HT1080 (cell line): ENCODE results near the gene ENDOD1. TPM values are rescaled to one million over a fixed set of nuclear protein-coding genes. Genes with fewer than 3 reads are reported as not detected.

ENCODE experiments used
- DNase-seq: peaks from one replicate; pipeline ENCODE4 v3.0.0-alpha.2; 2015; ENCODE audit warnings: low read depth
- total RNA-seq: library from RNA; depleted of rRNA; stranded (reverse); fragments of >200 nt; shearing (Covaris generic); gene quantifications from 2 replicates; pipeline ENCODE4 v1.2.3, GENCODE V29; 2014

The ENDOD1 gene
- total RNA-seq, 1 experiment from 2014 or later = 38.8 TPM

GRCh38 chr11:95142431-95142830 lies 52.8 kb downstream of the ENDOD1 start:
- DNase-seq = no peak

GRCh38 chr11:95143106-95143681 lies 53.5 kb downstream of the ENDOD1 start:
- DNase-seq = no peak

- DNase-seq = peak; percentile 65
These were observed 54.9 kb downstream of the ENDOD1 start for GRCh38 chr11:95144313-95145235.

- no peak for DNase-seq
These were observed 55.9 kb downstream of the ENDOD1 start for GRCh38 chr11:95145430-95146060.

- peak; percentile 97 for DNase-seq
These were observed 57.8 kb downstream of the ENDOD1 start for GRCh38 chr11:95147364-95147905.

GRCh38 chr11:95148406-95148805 lies 58.8 kb downstream of the ENDOD1 start:
- DNase-seq = no peak

GRCh38 chr11:95148938-95149337 lies 59.3 kb downstream of the ENDOD1 start:
- no peak for DNase-seq

GRCh38 chr11:95149651-95150364 lies 60.2 kb downstream of the ENDOD1 start:
- peak; percentile 94 for DNase-seq

- peak; percentile 56 for DNase-seq
These were observed 61.5 kb downstream of the ENDOD1 start for GRCh38 chr11:95150956-95151684.

- no peak for DNase-seq
These were observed 63.5 kb downstream of the ENDOD1 start for GRCh38 chr11:95152876-95153856.

- no peak for DNase-seq
These were observed 64.2 kb downstream of the ENDOD1 start for GRCh38 chr11:95153857-95154246.

GRCh38 chr11:95154514-95154913 lies 64.9 kb downstream of the ENDOD1 start:
- DNase-seq = peak; percentile 54

- DNase-seq = no peak
These were observed 65.7 kb downstream of the ENDOD1 start for GRCh38 chr11:95155385-95155784.

- DNase-seq = no peak
These were observed 66.6 kb downstream of the ENDOD1 start for GRCh38 chr11:95156133-95156721.

GRCh38 chr11:95156916-95157541 lies 67.4 kb downstream of the ENDOD1 start:
- DNase-seq = no peak

- DNase-seq = no peak
These were observed 68.2 kb downstream of the ENDOD1 start for GRCh38 chr11:95157824-95158223.

GRCh38 chr11:95161248-95161647 lies 71.6 kb downstream of the ENDOD1 start:
- DNase-seq = no peak

GRCh38 chr11:95163106-95163505 lies 73.5 kb downstream of the ENDOD1 start:
- DNase-seq = no peak

GRCh38 chr11:95165638-95166037 lies 76.0 kb downstream of the ENDOD1 start:
- DNase-seq = no peak
